ENCODE results near the gene SEMA4D.

- TF ChIP-seq CTCF (conservative IDR thresholded peaks at IDR 0.05) (no peak), EZH2 (IDR thresholded peaks at IDR 0.05; ENCODE audit: low read depth) (no peak)
These were observed 1.1 kb upstream of the SEMA4D start for GRCh38 chr9:89498852-89499480.

Data from PC-9 (cell line).